PC-3 (cell line): ENCODE results near the gene LRP2.
"Not testable (repeated sequence)": the region's sequence is repeated elsewhere in the genome, so short reads cannot be mapped to it uniquely, and the experiment has no call there.

Experiments used
- EZH2phosphoT487 ChIP-seq: fragments of 300-600 bp; sonication (generic); IDR thresholded peaks from 2 replicates; pipeline ENCODE4 v1.6.1; 2018; ENCODE audit warnings: mild to moderate bottlenecking, antibody characterized with exemption, low read length, borderline replicate concordance
- TF ChIP-seq, protein P1 (sequence below): fragments of 300-600 bp; sonication (generic); conservative IDR thresholded peaks from 2 replicates; pipeline ENCODE4 v1.5.1; 2017; ENCODE audit warnings: antibody characterized with exemption, low read depth, mild to moderate bottlenecking, low read length

DNA sequence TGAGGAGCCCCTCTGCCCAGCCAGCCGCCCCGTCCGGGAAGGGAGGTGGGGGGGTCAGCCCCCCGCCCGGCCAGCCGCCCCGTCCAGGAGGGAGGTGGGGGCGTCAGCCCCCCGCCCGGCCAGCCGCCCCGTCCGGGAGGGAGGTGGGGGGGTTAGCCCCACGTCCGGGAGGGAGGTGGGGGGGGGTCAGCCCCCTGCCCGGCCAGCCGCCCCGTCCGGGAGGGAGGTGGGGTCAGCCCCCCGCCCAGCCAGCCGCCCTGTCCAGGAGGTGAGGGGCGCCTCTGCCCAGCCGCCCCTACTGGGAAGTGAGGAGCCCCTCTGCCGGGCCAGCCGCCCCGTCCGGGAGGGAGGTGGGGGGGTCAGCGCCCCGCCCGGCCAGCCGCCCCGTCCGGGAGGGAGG lies 34.5 kb downstream of the LRP2 start:
- TF ChIP-seq, protein P1, sequence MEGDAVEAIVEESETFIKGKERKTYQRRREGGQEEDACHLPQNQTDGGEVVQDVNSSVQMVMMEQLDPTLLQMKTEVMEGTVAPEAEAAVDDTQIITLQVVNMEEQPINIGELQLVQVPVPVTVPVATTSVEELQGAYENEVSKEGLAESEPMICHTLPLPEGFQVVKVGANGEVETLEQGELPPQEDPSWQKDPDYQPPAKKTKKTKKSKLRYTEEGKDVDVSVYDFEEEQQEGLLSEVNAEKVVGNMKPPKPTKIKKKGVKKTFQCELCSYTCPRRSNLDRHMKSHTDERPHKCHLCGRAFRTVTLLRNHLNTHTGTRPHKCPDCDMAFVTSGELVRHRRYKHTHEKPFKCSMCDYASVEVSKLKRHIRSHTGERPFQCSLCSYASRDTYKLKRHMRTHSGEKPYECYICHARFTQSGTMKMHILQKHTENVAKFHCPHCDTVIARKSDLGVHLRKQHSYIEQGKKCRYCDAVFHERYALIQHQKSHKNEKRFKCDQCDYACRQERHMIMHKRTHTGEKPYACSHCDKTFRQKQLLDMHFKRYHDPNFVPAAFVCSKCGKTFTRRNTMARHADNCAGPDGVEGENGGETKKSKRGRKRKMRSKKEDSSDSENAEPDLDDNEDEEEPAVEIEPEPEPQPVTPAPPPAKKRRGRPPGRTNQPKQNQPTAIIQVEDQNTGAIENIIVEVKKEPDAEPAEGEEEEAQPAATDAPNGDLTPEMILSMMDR = not testable (repeated sequence)
- TF ChIP-seq EZH2phosphoT487 = not testable (repeated sequence)
